WERI-Rb-1 (cell line): Measurements from ENCODE around the gene POU2F2.

Experiments used
- DNase-seq: peaks from one replicate; pipeline ENCODE4 v3.0.0-alpha.2; 2020
- H3K27ac ChIP-seq: fragments of 250-450 bp; sonication (Bioruptor Pico); 2 replicates; pipeline ENCODE4 v1.5.1; 2020; ENCODE audit warnings: mild to moderate bottlenecking, moderate library complexity
- H3K27me3 ChIP-seq: fragments of 250-450 bp; sonication (Bioruptor Pico); 2 replicates; pipeline ENCODE4 v1.5.1; 2021; ENCODE audit warnings: mild to moderate bottlenecking, low read depth, moderate library complexity; ENCODE audit not compliant: insufficient read depth, severe bottlenecking
- H3K36me3 ChIP-seq: fragments of 250-450 bp; sonication (Bioruptor Pico); 2 replicates; pipeline ENCODE4 v1.5.1; 2020; ENCODE audit warnings: mild to moderate bottlenecking, moderate library complexity
- H3K4me3 ChIP-seq: 2 replicates; pipeline ENCODE4 v1.5.1; 2011; ENCODE audit warnings: low read depth, mild to moderate bottlenecking, control low read depth, low read length
- H3K9me3 ChIP-seq: fragments of 250-450 bp; sonication (Bioruptor Pico); 2 replicates; pipeline ENCODE4 v1.5.1; 2021; ENCODE audit warnings: mild to moderate bottlenecking, moderate library complexity; ENCODE audit not compliant: severe bottlenecking
- CTCF ChIP-seq: IDR thresholded peaks from 2 replicates; pipeline ENCODE4 v1.5.1; 2011; ENCODE audit warnings: low read depth, mild to moderate bottlenecking, control low read depth, inconsistent platforms, low read length

Gene POU2F2

DNA sequence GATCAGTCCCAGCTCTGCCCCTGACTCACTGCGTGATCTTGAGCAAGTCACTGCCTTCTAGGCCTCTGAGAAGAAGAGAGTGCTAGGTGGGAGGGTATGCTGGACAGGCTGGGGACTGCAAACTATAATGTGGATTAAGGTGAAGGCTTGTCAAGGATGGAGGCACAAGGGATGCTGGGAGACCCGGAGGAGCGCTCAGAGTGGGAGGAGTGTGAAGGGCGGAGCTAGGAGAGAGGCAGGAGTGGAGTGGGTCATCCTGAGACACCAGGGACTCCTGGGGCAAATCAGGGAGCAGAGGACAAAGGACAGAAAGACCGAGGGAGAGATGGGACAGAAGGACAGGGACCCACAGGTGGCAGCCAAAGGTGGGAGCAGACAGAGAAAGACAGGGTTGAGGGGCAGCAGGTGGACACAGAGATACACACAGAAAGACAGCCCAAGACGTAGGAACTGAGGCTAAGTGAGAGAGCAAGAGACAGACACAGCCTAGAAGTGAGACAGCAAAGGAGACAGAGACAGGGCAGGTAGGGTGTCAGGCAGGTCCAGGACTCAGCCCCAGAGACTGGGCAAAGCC, 64.8 kb downstream of the POU2F2 start:
- H3K4me3 ChIP-seq: no peak overlapping the region
- peaks cover 25% of the 10 kb centered on the region for H3K36me3 ChIP-seq
- peak overlapping the region; percentile 16; the same call in 1 of the 2 replicates for H3K27ac ChIP-seq
- no peak for TF ChIP-seq CTCF
- DNase-seq: peak; percentile 31
- no peaks in the 10 kb centered on the region for H3K27me3 ChIP-seq
- no peaks in the 10 kb centered on the region for H3K9me3 ChIP-seq

DNA sequence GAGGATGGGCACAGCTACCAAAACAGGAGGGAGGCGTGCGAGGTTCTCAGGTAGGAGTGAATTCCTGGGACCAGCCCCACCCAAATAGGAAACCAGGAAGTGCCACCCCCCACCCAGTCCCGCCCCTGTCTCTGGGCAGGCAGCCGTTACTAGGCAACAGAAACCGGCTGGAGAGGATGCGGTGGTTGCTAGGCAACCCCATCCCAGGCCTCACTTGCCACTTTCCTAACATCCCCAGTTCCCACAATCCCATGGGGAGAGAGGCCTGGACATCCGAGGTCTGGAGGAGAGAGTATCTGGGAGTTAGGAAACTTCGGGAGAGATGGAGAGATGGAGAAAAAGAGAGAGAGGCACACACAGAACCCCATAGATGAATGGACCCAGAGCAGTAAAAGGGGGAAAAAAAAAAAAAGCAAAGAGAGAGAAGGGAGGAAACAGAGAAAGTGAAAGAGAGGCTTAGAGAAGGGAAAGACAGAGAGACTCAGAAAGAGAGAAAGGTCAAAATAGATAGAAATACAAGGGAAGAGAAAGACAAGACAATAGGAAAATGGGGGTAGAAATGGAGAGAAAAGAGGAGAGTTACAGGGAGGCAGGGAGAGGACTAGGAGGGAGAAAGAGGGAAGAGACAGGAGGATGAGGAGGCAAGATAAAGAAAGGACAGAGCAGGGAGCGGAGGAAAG, 66.0 kb downstream of the POU2F2 start:
- Histone ChIP-seq H3K27me3 (no peaks in the 10 kb centered on the region), H3K9me3 (no peaks in the 10 kb centered on the region), H3K4me3 (no peak overlapping the region), H3K36me3 (peaks cover 34% of the 10 kb centered on the region), H3K27ac (no peak overlapping the region)
- TF ChIP-seq CTCF: no peak
- DNase-seq: peak; percentile 62

DNA sequence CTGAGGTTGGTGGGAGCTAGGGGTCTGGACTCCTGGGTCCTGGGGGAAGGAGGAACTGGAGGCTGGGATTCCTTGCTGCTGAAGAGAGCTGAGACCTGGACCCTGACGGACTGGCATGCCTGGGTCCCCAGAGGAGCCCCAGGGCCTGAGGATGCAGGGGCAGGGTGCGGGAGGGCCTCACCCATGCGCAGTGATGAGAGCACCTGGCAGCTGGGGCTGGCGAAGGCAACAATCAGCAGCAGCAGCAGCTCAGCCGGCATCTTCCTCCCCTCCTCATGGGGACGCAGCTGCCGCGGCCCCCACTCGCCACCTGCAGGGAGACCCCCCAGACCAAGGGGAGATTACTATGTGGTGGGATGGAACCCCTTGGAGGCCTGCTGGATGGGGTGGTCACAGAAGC, 66.7 kb downstream of the POU2F2 start:
- Histone ChIP-seq H3K27me3 (no peaks in the 10 kb centered on the region), H3K9me3 (no peaks in the 10 kb centered on the region), H3K27ac (no peak overlapping the region), H3K36me3 (peaks cover 36% of the 10 kb centered on the region), H3K4me3 (no peak overlapping the region)
- DNase-seq: no peak
- no peak for TF ChIP-seq CTCF

DNA sequence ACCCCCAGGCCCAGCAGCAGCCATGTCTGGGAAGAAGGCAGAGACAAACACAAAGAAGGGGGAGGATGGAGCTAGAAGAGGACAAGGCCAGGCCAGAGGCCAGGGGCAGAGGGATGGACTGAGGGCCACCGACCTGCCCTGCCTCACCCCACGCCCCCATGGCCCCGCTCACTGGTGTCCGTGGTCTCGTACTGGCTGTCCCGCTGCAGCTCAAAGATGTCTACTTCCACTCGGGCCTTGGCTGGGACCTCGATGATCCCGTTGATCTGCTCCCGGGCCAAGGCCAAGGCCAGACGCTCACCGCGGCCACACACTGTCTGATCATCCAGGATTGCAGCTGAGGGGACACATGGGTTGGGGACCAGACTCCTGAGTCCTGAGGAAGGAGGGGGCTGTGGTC, 67.2 kb downstream of the POU2F2 start:
- Histone ChIP-seq H3K9me3 (no peaks in the 10 kb centered on the region), H3K4me3 (no peak overlapping the region), H3K36me3 (peaks cover 36% of the 10 kb centered on the region), H3K27me3 (no peaks in the 10 kb centered on the region), H3K27ac (no peak overlapping the region)
- TF ChIP-seq CTCF: no peak
- DNase-seq: no peak

GRCh38 chr19:42064432-42064831, 67.8 kb downstream of the POU2F2 start:
- TF ChIP-seq CTCF: no peak
- no peak for DNase-seq
- no peak overlapping the region for H3K27ac ChIP-seq
- no peaks in the 10 kb centered on the region for H3K27me3 ChIP-seq
- no peak overlapping the region for H3K4me3 ChIP-seq
- no peaks in the 10 kb centered on the region for H3K9me3 ChIP-seq
- H3K36me3 ChIP-seq: peaks cover 36% of the 10 kb centered on the region

- DNase-seq: no peak
- no peak overlapping the region for H3K27ac ChIP-seq
- no peaks in the 10 kb centered on the region for H3K9me3 ChIP-seq
- H3K4me3 ChIP-seq: no peak overlapping the region
- H3K36me3 ChIP-seq: peaks cover 47% of the 10 kb centered on the region
- TF ChIP-seq CTCF: no peak
- H3K27me3 ChIP-seq: no peaks in the 10 kb centered on the region
These were observed 69.9 kb downstream of the POU2F2 start for GRCh38 chr19:42062381-42062780.
